Measurements from ENCODE around the gene OXSM.

GRCh38 chr3:25789209-25789595, 688 bp upstream of the OXSM start:
- TF ChIP-seq CTCF (IDR thresholded peaks at IDR 0.05; ENCODE audit: insufficient read depth, low read length) (no peak), POLR2AphosphoS5 (IDR thresholded peaks at IDR 0.05; ENCODE audit: low read depth) (no peak), REST (IDR thresholded peaks at IDR 0.05; ENCODE audit: insufficient replicate concordance, low read depth) (no peak), GABPA (IDR thresholded peaks at IDR 0.05; ENCODE audit: low read depth) (no peak)
